Activated CD8-positive, alpha-beta T cell treated with anti-CD3 and anti-CD28 coated beads for 36 hours (primary cell): ENCODE measurements around the gene RPS6KA2. TPM values are rescaled to one million over a fixed set of nuclear protein-coding genes. Genes with fewer than 3 reads are reported as not detected.
"Not testable (repeated sequence)": the region's sequence is repeated elsewhere in the genome, so short reads cannot be mapped to it uniquely, and the experiment has no call there.

Experiments
- ATAC-seq: fragments of 200-7000 bp; cut with Tn5 transposase; one replicate; pipeline ENCODE4 v1.10.0; 2021; ENCODE audit warnings: mild to moderate bottlenecking, moderate library complexity
- CTCF ChIA-PET: fragments of 350-600 bp; sonication (Branson Sonifier 250); formaldehyde crosslinking; loops from one replicate; lab custom pipeline; 2021; ENCODE audit warnings: antibody characterized with exemption; lab: Charles Lee
- POLR2A ChIA-PET: fragments of 350-600 bp; sonication (Branson Sonifier 250); formaldehyde crosslinking; loops from one replicate; lab custom pipeline; 2021; ENCODE audit warnings: antibody characterized with exemption; lab: Charles Lee
- DNase-seq: peaks from one replicate; pipeline ENCODE4 v3.0.0-alpha.2; 2020
- H3K27ac Mint-ChIP-seq: one replicate; pipeline ENCODE4 v1.8.0; 2021; ENCODE audit warnings: mild to moderate bottlenecking, mixed read lengths
- H3K27me3 Mint-ChIP-seq: one replicate; pipeline ENCODE4 v1.8.0; 2021; ENCODE audit warnings: mixed read lengths
- H3K36me3 Mint-ChIP-seq: one replicate; pipeline ENCODE4 v1.8.0; 2021; ENCODE audit warnings: low read depth, mixed read lengths
- H3K4me1 Mint-ChIP-seq: one replicate; pipeline ENCODE4 v1.8.0; 2021; ENCODE audit warnings: low read depth, mixed read lengths
- H3K4me3 Mint-ChIP-seq: one replicate; pipeline ENCODE4 v1.8.0; 2021; ENCODE audit warnings: mild to moderate bottlenecking, moderate library complexity, mixed read lengths
- H3K9me3 Mint-ChIP-seq: one replicate; pipeline ENCODE4 v1.8.0; 2021; ENCODE audit warnings: mixed read lengths
- CTCF ChIP-seq: fragments of 200-600 bp; IDR thresholded peaks from one replicate; pipeline ENCODE4 v1.8.0; 2022; ENCODE audit warnings: antibody characterized with exemption, mild to moderate bottlenecking
- intact Hi-C: fragments of 100-400 bp; cut with micrococcal nuclease; formaldehyde crosslinking; loops from one replicate; pipeline ENCODE4 v1.10.0; 2022
- total RNA-seq, 2 experiments: library from RNA; stranded (reverse); gene quantifications; one replicate each; pipeline ENCODE4 v1.2.3, GENCODE V29; 2021

RPS6KA2 gene
- total RNA-seq, 2 experiments from 2014 or later = 5.8 TPM

- ChIA-PET CTCF (no interaction called here), POLR2A (no interaction called here)
- H3K27me3 Mint-ChIP-seq = no peaks in the 10 kb centered on the region
- no peaks in the 10 kb centered on the region for H3K9me3 Mint-ChIP-seq
- intact Hi-C loops = no loop called here
- H3K36me3 Mint-ChIP-seq = no peaks in the 10 kb centered on the region
- H3K4me3 Mint-ChIP-seq = no peak overlapping the region
- H3K4me1 Mint-ChIP-seq = no peaks in the 10 kb centered on the region
- no peak for DNase-seq
- no peak for ATAC-seq
- TF ChIP-seq CTCF = no peak
- H3K27ac Mint-ChIP-seq = no peak overlapping the region
Measured at GRCh38 chr6:166533205-166533824, 93.7 kb downstream of the RPS6KA2 start.

- H3K27me3 Mint-ChIP-seq = no peaks in the 10 kb centered on the region
- no peak for TF ChIP-seq CTCF
- intact Hi-C loops = no loop called here
Measured at GRCh38 chr6:166532302-166532701, 94.7 kb downstream of the RPS6KA2 start.

GRCh38 chr6:166530211-166531095, 96.6 kb downstream of the RPS6KA2 start:
- Mint-ChIP-seq H3K9me3 (no peaks in the 10 kb centered on the region), H3K4me1 (no peaks in the 10 kb centered on the region), H3K36me3 (no peaks in the 10 kb centered on the region), H3K27ac (no peak overlapping the region), H3K27me3 (no peaks in the 10 kb centered on the region), H3K4me3 (no peak overlapping the region)
- CTCF ChIA-PET = no interaction called here
- no peak for TF ChIP-seq CTCF
- ATAC-seq = no peak
- intact Hi-C loops = no loop called here
- POLR2A ChIA-PET = no interaction called here
- no peak for DNase-seq

More at GRCh38 chr6:166532302-166532701, 94.7 kb downstream of the RPS6KA2 start:
- ChIA-PET CTCF (no interaction called here), POLR2A (no interaction called here)
- Mint-ChIP-seq H3K36me3 (no peaks in the 10 kb centered on the region), H3K9me3 (no peaks in the 10 kb centered on the region), H3K27ac (no peak overlapping the region), H3K4me1 (no peaks in the 10 kb centered on the region), H3K4me3 (no peak overlapping the region)
- DNase-seq = no peak
- no peak for ATAC-seq

GRCh38 chr6:166529586-166529985, 97.5 kb downstream of the RPS6KA2 start:
- Mint-ChIP-seq H3K36me3 (no peaks in the 10 kb centered on the region), H3K4me1 (no peaks in the 10 kb centered on the region), H3K27me3 (no peaks in the 10 kb centered on the region), H3K9me3 (no peaks in the 10 kb centered on the region), H3K4me3 (no peak overlapping the region), H3K27ac (no peak overlapping the region)
- CTCF ChIA-PET = no interaction called here
- intact Hi-C loops = no loop called here
- TF ChIP-seq CTCF = no peak
- no peak for DNase-seq
- POLR2A ChIA-PET = no interaction called here
- no peak for ATAC-seq

GRCh38 chr6:166529058-166529457, 98.0 kb downstream of the RPS6KA2 start:
- H3K4me3 Mint-ChIP-seq, H3K27ac Mint-ChIP-seq, H3K9me3 Mint-ChIP-seq, POLR2A ChIA-PET, H3K27me3 Mint-ChIP-seq, DNase-seq, H3K4me1 Mint-ChIP-seq, H3K36me3 Mint-ChIP-seq, intact Hi-C loops, ATAC-seq, CTCF ChIA-PET: not testable (repeated sequence)
